Astrocyte of the cerebellum (primary cell): ENCODE results near the gene PIM3.

ENCODE experiments used
- DNase-seq: peaks from one replicate; pipeline ENCODE4 v3.0.0-alpha.2; 2011; ENCODE audit warnings: low read depth
- H3K4me3 ChIP-seq: 2 replicates; pipeline ENCODE4 v1.5.1; 2011; ENCODE audit warnings: mild to moderate bottlenecking, low read depth, low read length, moderate library complexity
- in situ Hi-C: cut with HindIII; loops from 2 replicates; pipeline ENCODE4 v1.10.0; 2017; ENCODE audit warnings: low sequenced_read_pairs
- TF ChIP-seq, protein P1 (sequence below): IDR thresholded peaks from 2 replicates; pipeline ENCODE4 v1.5.1; 2012; ENCODE audit warnings: low read length, low read depth, moderate library complexity, mild to moderate bottlenecking; ENCODE audit errors: missing control alignments

The PIM3 gene

DNA sequence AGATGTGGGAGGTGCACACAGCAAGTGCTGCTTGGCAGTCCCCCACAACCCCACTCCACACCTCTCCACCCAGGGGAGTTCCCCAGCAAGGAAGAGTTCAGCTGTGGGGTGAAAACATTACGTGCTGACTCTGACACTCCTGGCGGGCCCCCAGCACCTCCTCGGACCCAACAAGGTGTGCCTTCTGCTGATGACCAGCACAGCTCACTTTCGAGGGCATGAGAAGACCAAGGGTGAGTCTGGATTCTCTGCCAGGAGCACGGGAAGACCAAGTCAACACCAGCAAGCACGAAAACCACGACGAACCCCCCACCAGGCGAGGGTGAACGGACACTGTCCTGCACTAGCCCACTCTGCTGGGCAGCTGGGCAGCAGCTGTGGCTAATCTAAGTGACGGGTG, 43.7 kb upstream of the PIM3 start:
- in situ Hi-C loops = loop anchor here (5.0 to 25.0 kb wide), 2 partner anchors 45 to 130 kb away; no protein-coding TSS in a partner anchor
- no peak for DNase-seq
- TF ChIP-seq, protein P1, sequence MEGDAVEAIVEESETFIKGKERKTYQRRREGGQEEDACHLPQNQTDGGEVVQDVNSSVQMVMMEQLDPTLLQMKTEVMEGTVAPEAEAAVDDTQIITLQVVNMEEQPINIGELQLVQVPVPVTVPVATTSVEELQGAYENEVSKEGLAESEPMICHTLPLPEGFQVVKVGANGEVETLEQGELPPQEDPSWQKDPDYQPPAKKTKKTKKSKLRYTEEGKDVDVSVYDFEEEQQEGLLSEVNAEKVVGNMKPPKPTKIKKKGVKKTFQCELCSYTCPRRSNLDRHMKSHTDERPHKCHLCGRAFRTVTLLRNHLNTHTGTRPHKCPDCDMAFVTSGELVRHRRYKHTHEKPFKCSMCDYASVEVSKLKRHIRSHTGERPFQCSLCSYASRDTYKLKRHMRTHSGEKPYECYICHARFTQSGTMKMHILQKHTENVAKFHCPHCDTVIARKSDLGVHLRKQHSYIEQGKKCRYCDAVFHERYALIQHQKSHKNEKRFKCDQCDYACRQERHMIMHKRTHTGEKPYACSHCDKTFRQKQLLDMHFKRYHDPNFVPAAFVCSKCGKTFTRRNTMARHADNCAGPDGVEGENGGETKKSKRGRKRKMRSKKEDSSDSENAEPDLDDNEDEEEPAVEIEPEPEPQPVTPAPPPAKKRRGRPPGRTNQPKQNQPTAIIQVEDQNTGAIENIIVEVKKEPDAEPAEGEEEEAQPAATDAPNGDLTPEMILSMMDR = no peak
- H3K4me3 ChIP-seq = no peak overlapping the region

DNA sequence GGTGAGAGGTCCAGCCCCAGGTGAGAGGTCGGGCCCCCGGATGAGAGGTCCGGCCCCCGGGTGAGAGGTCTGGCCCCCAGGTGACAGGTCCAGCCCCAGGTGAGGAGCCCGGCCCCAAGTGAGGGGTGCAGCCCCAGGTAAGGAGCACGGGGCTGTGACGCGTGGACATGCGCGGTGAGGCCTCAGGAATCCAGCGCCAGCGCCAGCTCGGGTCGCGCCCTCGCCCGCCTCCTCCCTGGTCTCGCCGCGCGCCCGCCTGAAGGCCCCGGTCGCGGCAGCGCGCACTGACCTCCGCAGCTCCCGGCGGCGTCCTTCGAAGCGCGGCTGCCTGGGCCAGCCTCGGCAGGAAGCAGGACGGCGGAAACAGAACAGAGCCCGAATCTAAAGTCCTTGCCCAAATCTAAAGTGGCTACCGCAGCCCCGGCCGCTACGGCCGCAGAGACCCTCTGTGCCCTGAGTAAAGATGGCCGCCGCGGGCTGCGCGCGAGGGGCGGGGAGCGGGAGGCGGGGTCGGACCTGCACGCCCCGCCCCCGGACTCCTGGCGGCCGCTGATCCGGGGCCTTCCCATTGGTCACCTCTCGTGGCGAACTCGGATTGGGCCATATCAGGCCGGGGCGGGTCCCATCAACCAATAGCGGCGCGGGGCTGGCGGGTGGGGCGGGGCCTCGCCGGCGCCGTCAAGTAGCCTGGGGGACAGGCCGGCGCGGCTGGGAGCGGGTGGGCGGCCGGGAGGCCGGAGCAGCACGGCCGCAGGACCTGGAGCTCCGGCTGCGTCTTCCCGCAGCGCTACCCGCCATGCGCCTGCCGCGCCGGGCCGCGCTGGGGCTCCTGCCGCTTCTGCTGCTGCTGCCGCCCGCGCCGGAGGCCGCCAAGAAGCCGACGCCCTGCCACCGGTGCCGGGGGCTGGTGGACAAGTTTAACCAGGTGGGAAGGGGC, 42.3 kb upstream of the PIM3 start, which contains the start of the genes ALG12 and CRELD2:
ALG12 (minus strand) TSS at position 465 of the 937 bp plus-strand sequence. CDS start 4,673 bp downstream, outside the sequence.
CRELD2 (plus strand) TSS at position 661 of the 937 bp plus-strand sequence; CDS start at position 797, 136 bp downstream.
- peak within 1 kb of the TSS; percentile 86 for H3K4me3 ChIP-seq
- DNase-seq = peak; percentile 90
- in situ Hi-C loops = loop anchor here (5.0 to 25.0 kb wide), 2 partner anchors 46 to 131 kb away; no protein-coding TSS in a partner anchor
- TF ChIP-seq, protein P1 = no peak

DNA sequence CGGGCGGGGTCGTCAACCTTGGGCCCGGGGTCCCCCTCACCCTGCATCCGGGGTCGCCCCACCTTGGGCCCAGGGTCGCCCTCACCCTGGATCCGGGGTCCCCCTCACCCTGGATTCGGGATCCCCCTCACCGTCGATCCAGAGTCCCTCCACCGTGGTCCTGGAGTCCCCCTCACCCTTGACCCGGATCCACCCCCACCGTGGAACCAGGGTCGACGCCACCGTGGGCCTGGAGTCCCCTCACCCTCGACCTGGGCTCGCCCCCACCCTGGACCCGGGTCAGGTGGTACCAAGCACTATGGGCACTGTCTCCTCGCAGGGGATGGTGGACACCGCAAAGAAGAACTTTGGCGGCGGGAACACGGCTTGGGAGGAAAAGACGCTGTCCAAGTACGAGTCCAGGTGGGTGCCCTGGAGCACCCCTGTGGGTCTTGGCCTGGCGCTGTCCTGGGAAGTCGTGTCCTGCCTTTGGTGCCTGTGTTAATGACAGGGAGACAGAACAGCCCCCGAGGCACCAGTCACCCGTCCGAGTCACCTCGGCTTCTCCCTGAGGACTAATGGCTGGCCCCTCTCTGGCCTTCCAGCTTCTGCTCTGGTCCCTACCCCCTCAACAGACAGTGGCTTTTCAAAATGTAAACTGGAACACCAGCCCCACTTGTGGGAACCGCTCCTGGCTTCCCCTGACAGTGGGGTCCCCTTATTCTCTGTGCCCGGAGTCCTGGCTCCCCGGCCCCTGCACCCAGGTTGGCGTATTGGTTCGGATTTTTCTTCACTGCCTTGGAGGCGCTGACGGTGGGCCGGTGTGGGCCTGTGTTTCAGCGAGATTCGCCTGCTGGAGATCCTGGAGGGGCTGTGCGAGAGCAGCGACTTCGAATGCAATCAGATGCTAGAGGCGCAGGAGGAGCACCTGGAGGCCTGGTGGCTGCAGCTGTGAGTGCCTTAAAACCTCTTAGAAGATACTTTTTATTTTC, 41.4 kb upstream of the PIM3 start:
- DNase-seq = no peak
- in situ Hi-C loops = loop anchor here (5.0 to 25.0 kb wide), 2 partner anchors 47 to 132 kb away; no protein-coding TSS in a partner anchor
- TF ChIP-seq, protein P1 = no peak
- H3K4me3 ChIP-seq = peak overlapping the region; percentile 59

DNA sequence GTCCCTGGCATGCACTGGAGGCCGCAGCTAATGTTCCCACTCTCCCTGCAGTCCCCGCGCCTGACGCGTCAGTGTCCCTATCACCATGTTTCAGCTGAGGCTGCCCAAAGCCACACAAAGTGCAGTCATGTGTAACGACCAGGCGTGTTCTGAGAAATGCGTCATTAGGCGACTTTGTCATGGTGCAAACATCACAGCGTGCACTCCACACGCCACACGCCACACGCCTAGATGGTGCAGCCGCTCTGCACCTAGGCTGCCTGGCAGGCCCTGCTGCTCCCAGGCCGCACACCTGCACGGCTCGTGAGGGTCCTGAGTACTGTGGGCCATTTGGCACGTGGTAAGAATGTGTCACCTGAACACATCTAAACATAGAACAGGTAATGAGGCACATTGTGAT, 39.7 kb upstream of the PIM3 start:
- in situ Hi-C loops = loop anchor here (25.0 kb wide), 1 partner anchor 134 kb away; no protein-coding TSS in a partner anchor
- no peak overlapping the region for H3K4me3 ChIP-seq
- TF ChIP-seq, protein P1 = no peak
- DNase-seq = no peak

DNA sequence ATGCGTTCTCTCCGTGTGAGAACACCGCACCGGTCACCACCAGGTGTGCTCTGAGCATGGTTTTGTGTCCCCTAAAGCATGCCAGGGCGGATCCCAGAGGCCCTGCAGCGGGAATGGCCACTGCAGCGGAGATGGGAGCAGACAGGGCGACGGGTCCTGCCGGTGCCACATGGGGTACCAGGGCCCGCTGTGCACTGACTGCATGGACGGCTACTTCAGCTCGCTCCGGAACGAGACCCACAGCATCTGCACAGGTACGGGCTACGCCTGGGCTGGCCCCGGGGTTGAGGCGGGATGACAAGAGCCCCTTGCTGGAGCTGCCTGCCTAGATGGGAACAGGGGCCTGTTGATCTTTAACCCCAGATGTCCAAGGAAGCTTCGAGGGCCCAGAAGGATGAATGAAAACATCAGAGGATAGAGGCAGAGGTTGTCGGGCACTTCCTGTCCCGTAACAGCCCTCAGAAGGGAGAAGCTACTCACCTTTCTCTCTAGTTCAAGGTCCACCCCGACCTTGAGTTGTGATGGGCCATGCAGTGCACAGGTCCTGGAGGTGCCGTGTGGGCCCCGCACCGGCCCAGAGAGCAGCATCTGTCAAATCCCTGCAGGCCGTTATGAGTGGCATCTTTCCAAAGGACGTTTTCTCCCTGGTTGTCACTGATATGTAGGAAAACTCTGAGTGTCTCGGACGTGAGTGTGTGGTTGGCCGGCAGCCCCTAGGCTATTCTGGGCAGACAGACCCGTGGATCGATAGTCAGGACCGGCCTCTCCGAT, 38.9 kb upstream of the PIM3 start:
- H3K4me3 ChIP-seq = no peak overlapping the region
- no peak for DNase-seq
- TF ChIP-seq, protein P1 = no peak
- in situ Hi-C loops = loop anchor here (25.0 kb wide), 1 partner anchor 134 kb away; no protein-coding TSS in a partner anchor
